22Rv1 (cell line): ENCODE data around the gene MEPE.

ENCODE experiments used
- CTCF ChIP-seq: fragments of 450-650 bp; IDR thresholded peaks from 2 replicates; pipeline ENCODE4 v1.5.1; 2017; ENCODE audit warnings: mild to moderate bottlenecking
- ZFX ChIP-seq: fragments of 450-650 bp; IDR thresholded peaks from 2 replicates; pipeline ENCODE4 v1.6.1; 2017; ENCODE audit warnings: antibody characterized with exemption, borderline replicate concordance

DNA sequence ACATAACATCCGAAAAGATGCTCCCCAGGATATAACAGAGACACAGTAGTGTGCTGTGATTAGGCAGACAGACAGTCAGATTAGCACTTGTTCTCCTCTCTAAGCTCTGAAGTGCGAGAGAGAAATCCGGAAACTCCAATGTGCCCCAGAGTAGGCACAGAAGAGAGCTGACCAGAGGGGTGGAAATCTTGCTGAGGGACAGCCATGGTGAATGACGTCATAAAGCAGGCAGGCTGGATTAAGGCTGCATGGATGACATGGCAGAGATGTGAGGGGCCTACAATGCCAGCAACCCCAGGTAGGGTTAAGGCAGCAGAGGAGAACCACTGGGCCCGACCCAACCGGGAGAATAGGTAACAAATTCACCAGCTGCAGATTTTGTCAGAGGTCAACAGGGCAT is 53.3 kb downstream of the MEPE start:
- TF ChIP-seq CTCF (no peak), ZFX (no peak)
